ENCODE results near the gene TNS3. TPM values are rescaled to one million over a fixed set of nuclear protein-coding genes. Genes with fewer than 3 reads are reported as not detected.
A peak's percentile ranks its signal among the peaks of the same experiment; 100 is the strongest.

The TNS3 gene
- total and polyA plus RNA-seq, 9 of the 15 experiments (the other 6 are each of a cell fraction or from before 2014, with no cell fraction given), result 0.20 TPM; not detected in 8

DNA sequence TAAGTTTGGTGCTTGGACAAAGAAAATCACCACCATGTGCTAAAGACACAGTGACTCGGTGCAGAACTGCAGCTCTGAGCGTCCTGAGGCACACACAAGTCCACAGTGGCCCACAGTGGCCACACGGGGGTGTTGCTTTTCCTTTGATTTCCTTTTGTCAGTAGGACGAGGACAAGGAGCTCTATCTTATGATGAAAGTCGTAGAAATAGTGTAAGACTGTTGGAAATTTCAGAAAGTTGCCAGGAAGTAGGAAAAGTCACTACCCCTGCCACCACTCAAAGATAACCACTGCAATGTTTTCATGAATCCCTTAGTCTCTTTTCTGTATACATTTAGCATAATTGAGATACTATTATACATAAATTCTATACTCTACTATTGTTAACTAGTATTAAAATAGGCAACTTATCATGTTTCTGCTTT lies 146.0 kb downstream of the TNS3 start (continued):
- TF ChIP-seq HEY1 (CRISPR knock-in tag; IDR thresholded peaks at IDR 0.05; ENCODE audit: borderline replicate concordance), result no peak
- TF ChIP-seq KAT2B (IDR thresholded peaks at IDR 0.05; ENCODE audit: low read depth, low read length), result no peak
- peak; percentile 70; the same call in 1 of the 2 replicates for TF ChIP-seq ZNF584 (CRISPR knock-in tag; IDR thresholded peaks at IDR 0.05; ENCODE audit: low read depth)
- no peak for TF ChIP-seq CBX5 (IDR thresholded peaks at IDR 0.05; ENCODE audit: borderline replicate concordance, low read depth)
- no peak for TF ChIP-seq ARHGAP35 (IDR thresholded peaks at IDR 0.05; ENCODE audit: partially characterized antibody)
- TF ChIP-seq, protein P1, sequence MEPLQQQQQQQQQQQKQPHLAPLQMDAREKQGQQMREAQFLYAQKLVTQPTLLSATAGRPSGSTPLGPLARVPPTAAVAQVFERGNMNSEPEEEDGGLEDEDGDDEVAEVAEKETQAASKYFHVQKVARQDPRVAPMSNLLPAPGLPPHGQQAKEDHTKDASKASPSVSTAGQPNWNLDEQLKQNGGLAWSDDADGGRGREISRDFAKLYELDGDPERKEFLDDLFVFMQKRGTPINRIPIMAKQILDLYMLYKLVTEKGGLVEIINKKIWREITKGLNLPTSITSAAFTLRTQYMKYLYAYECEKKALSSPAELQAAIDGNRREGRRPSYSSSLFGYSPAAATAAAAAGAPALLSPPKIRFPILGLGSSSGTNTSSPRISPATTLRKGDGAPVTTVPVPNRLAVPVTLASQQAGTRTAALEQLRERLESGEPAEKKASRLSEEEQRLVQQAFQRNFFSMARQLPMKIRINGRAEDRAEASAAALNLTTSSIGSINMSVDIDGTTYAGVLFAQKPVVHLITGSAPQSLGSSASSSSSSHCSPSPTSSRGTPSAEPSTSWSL (CRISPR knock-in tag; IDR thresholded peaks at IDR 0.05; ENCODE audit: borderline replicate concordance), result no peak
- TF ChIP-seq HMG20A (CRISPR knock-in tag; conservative IDR thresholded peaks at IDR 0.05), result no peak
- TF ChIP-seq, protein P2, sequence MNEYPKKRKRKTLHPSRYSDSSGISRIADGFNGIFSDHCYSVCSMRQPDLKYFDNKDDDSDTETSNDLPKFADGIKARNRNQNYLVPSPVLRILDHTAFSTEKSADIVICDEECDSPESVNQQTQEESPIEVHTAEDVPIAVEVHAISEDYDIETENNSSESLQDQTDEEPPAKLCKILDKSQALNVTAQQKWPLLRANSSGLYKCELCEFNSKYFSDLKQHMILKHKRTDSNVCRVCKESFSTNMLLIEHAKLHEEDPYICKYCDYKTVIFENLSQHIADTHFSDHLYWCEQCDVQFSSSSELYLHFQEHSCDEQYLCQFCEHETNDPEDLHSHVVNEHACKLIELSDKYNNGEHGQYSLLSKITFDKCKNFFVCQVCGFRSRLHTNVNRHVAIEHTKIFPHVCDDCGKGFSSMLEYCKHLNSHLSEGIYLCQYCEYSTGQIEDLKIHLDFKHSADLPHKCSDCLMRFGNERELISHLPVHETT (CRISPR knock-in tag; conservative IDR thresholded peaks at IDR 0.05 in 1 of 2, IDR thresholded peaks at IDR 0.05 in 1 of 2), result no peak
- peak; percentile 91 for TF ChIP-seq ZNF79 (CRISPR knock-in tag; IDR thresholded peaks at IDR 0.05; ENCODE audit: low read depth)
- TF ChIP-seq ZNF3 (CRISPR knock-in tag; IDR thresholded peaks at IDR 0.05), result no peak
- no peak for TF ChIP-seq ZNF324 (CRISPR knock-in tag; IDR thresholded peaks at IDR 0.05)
- TF ChIP-seq PRMT5 (CRISPR knock-in tag; IDR thresholded peaks at IDR 0.05), result no peak
- peak; percentile 40; the same call in 1 of the 2 replicates for TF ChIP-seq MYC (IDR thresholded peaks at IDR 0.05; ENCODE audit: low read depth, low read length)
- no peak for TF ChIP-seq MYC (CRISPR knock-in tag; IDR thresholded peaks at IDR 0.05; ENCODE audit: borderline replicate concordance, low read depth)
- no peak for TF ChIP-seq SOX6 (IDR thresholded peaks at IDR 0.05)
- no peak for TF ChIP-seq DACH1 (IDR thresholded peaks at IDR 0.05; ENCODE audit: partially characterized antibody)
- TF ChIP-seq CBFB (CRISPR knock-in tag; IDR thresholded peaks at IDR 0.05), result no peak
- TF ChIP-seq TAL1 (IDR thresholded peaks at IDR 0.05), result no peak
- TF ChIP-seq TFAM (CRISPR knock-in tag; conservative IDR thresholded peaks at IDR 0.05), result no peak
- TF ChIP-seq RBM17 (IDR thresholded peaks at IDR 0.05; ENCODE audit: borderline replicate concordance, low read depth, low read length), result no peak
- TF ChIP-seq, protein P3, sequence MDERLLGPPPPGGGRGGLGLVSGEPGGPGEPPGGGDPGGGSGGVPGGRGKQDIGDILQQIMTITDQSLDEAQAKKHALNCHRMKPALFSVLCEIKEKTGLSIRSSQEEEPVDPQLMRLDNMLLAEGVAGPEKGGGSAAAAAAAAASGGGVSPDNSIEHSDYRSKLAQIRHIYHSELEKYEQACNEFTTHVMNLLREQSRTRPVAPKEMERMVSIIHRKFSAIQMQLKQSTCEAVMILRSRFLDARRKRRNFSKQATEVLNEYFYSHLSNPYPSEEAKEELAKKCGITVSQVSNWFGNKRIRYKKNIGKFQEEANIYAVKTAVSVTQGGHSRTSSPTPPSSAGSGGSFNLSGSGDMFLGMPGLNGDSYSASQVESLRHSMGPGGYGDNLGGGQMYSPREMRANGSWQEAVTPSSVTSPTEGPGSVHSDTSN (CRISPR knock-in tag; IDR thresholded peaks at IDR 0.05; ENCODE audit: low read depth), result no peak
- TF ChIP-seq, protein P3 (tag; conservative IDR thresholded peaks at IDR 0.05; ENCODE audit: low read depth), result peak; percentile 29; the same call in 1 of the 2 replicates
- TF ChIP-seq ILK (tag; IDR thresholded peaks at IDR 0.05; ENCODE audit: borderline replicate concordance, low read depth), result no peak
